ENCODE results near the gene VPS26C.
A peak's percentile ranks its signal among the peaks of the same experiment; 100 is the strongest.
"Not testable (repeated sequence)": the region's sequence is repeated elsewhere in the genome, so short reads cannot be mapped to it uniquely, and the experiment has no call there.

VPS26C gene

DNA sequence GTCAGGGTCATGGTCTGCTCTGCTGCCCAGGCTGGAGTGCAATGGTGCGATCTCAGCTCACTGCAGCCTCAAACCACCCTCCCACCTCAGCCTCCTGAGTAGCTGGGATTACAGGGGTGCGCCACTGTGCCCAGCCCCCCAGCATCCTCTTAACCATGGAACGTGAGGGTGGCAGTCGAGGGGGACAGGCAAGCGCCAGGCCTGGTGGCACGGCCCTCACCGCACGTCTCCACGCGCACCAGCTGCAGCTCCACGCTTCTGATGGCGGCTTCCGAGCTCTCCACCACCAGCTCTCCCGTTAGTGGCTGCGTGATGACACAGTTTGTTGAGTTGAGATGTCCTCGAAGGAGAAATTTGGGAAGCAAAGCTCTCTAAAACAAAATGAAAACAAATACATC, 39.1 kb downstream of the VPS26C start:
- no peak for DNase-seq (ENCODE audit: low spot score)

DNA sequence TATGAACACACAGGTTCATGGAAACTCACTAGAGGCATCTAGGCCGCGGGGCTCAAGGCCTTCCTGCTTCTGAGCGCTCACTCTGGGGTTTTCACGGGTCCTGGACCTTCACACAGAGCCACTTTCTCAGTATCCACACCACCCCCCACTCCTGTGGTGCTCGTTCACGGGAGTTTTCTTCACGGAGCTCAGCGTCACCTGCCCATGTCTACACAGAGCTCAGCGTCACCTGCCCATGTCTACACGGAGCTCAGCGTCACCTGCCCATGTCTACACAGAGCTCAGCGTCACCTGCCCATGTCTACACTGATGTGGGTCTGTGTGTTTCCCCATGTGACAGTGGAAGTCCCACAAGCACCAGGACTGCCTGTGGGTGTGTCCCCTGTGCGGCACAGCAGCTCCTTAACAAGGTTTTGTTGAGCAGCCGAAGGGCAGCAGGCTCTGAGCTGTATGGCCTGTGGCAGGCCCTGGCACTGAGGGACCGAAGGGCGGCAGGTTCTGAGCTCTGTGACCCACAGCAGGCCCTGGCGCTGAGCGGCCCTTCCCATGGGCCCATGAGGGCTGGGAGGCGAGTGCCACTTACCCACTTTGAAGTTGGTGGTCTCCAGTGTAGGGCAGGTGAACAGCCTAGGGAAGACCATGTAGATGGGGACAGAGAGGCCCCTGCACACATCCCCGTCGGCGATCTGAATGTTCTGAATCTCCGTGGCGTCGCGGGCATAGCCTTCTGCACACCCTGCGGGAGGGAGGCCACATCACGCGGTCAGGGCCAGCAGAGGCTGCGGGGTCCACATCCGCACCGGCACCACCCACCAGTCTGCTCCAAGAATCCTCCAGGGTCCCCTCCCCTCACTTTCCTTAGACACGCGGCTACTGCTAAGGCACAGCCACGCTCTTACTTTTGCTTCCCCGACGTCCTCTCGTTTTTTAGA, 39.8 kb downstream of the VPS26C start:
- no peak for DNase-seq (ENCODE audit: low spot score)

GRCh38 chr21:37226041-37226920, 40.9 kb downstream of the VPS26C start:
- no peak for DNase-seq (ENCODE audit: low spot score)

- no peak for DNase-seq (ENCODE audit: low spot score)
These were observed 42.0 kb downstream of the VPS26C start for GRCh38 chr21:37224861-37225839.

- DNase-seq (ENCODE audit: low spot score): no peak
These were observed 43.3 kb downstream of the VPS26C start for GRCh38 chr21:37223804-37224345.

- not testable (repeated sequence) for DNase-seq (ENCODE audit: low spot score)
These were observed 44.9 kb downstream of the VPS26C start for GRCh38 chr21:37222248-37222647.

GRCh38 chr21:37220981-37221664, 46.0 kb downstream of the VPS26C start:
- peak; percentile 58 for DNase-seq (ENCODE audit: low spot score)

- DNase-seq (ENCODE audit: low spot score): no peak
These were observed 46.6 kb downstream of the VPS26C start for GRCh38 chr21:37220433-37220980.

DNA sequence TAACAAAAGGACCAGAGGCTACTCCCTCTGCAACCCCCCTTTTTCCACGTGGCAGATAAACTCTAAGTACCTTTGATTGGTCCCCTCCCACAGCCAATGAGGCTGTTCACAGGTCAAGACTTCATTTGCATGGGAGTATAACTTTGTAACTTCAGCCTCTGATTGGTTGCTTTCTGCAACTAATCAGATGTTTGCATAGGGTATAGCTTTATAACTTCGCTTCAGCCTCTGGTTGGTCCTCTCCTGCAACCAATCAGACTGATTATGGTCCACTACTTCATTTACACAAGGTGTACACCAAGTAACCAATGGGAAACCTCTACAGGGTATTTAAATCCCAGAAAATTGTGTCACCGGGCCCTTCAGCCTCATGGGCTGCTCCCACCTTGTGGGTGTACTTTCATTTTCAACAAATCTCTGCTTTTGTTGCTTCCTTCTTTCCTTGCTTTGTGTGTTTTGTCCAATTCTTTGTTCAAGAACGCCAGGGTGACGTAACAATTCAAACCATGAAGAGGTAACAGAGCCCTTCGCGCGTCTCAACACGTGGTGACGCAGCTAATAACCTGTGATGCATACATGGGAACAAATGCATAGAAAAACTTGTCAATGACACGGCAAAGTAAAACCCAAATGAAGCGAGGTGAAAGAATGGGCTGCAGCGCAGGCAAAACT, 47.2 kb downstream of the VPS26C start:
- no peak for DNase-seq (ENCODE audit: low spot score)

DNA sequence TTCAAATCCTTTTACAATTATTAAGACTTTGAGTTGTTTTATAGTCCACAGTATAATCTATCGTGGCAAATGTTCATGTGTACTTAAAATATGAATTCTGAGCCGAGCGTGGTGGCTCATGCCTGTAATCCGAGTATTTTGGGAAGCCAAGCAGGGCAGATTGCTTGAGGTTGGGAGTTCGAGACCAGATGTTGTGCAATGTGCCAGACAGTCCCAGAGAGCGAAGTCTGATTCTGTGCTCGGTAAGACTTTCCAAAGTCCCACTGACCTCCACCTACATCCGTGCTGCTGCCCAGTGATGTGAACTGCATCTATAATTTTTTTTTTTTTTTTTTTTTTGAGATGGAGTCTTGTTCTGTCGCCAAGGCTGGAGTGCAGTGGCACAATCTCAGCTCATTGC, 52.2 kb downstream of the VPS26C start:
- DNase-seq (ENCODE audit: low spot score): no peak

GRCh38 chr21:37210799-37211198, 56.3 kb downstream of the VPS26C start:
- DNase-seq (ENCODE audit: low spot score): no peak

DNA sequence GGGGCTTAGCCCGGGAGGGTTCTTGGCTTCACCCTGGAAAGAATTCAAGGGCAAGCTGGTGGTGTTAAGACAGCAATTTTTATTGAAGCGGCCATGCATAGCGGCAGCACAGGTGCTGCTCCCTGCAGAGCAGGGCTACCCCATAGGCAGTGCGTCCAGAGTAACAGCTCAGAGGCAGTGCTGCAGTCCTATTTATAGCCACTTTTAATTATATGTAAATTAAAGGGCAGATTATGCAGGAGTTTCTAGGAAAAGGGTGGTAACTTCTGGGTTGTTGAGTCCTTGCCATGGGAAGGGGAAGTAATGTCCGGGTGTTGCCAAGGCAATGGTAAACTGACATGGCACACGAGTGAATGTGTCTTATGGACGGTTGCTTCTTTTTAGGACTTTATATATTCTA, 57.0 kb downstream of the VPS26C start:
- DNase-seq (ENCODE audit: low spot score): no peak

DNA sequence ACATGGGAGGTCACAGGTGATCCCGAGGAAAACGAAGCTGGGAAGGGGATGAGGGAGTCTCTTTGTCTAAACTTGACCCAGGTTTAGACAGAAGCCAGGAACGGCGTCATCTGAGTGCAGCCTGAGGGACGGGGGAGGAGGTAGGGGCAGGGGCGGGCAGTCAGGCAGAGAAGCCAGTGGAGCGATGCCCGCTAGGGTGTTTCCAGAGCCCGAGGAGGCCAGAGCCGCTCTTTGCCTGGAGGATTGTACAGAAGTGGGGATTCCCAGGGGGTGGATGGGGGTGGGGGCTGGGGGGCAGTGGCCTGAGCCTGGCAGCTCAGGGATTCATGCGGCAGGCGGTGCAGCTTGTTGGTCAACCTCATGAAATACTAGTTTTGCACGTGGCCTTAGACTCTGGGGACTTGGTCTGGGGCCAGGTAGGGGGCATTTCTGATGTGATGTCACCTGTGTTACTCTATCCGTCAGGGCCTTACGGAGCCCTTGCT, 58.4 kb downstream of the VPS26C start:
- DNase-seq (ENCODE audit: low spot score): no peak

GRCh38 chr21:37208056-37208721, 58.9 kb downstream of the VPS26C start:
- no peak for DNase-seq (ENCODE audit: low spot score)

- DNase-seq (ENCODE audit: low spot score): peak; percentile 79
These were observed 59.6 kb downstream of the VPS26C start for GRCh38 chr21:37207441-37208009.

GRCh38 chr21:37206496-37206895, 60.6 kb downstream of the VPS26C start:
- DNase-seq (ENCODE audit: low spot score): no peak

- DNase-seq (ENCODE audit: low spot score): no peak
These were observed 62.6 kb downstream of the VPS26C start for GRCh38 chr21:37204580-37204979.

DNA sequence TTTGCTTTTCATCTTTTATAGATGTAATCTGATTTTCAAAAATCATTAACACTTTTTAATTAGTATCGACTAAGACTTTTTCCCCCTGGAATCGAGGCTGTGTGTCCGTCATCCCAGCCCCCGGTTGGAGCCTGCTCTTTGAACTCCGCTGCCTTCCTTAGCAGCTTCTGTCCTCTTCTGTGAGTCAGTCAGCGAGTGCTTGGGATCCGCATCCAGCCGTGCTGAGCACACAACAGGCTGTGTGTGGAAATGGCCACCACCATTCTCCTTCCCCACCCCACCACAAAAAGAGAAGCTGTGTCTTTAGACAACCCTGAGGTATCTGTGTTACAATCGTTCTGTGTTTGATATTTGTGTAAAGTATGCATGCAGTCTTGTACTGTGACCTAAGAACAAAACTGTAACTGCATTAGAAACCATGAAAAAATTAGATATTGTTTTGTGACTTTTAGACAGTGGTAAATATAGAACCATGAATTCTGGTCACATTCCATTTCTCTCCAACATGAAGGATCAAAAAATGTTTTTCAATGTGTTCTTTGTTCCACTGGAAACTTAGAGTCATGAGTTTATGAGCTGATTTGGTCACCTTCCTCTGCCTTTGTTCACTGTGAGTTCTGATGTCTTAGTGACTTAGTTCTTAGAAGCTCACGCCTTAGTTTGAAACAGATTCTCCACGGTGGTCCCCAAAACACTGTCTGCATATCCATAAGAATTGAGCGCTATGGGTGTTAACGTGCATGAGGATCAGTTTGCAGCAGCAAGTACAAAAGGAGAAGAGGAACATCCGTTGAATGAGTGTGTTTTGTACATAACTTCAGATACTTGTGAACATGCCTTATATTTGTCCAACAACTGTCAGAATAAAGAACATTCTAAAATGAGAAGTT, 64.7 kb downstream of the VPS26C start:
- DNase-seq (ENCODE audit: low spot score): peak; percentile 74
